Breast epithelium (tissue), 3 donors: ENCODE data around the gene EFEMP1.

Experiments used
- CTCF ChIP-seq, 3 donors: fragments of 450-650 bp; IDR thresholded peaks; one replicate each; pipeline ENCODE4 v1.5.1; 2016 to 2017; ENCODE audit warnings: antibody characterized with exemption in 3 of 3, mild to moderate bottlenecking in 3 of 3, moderate library complexity in 3 of 3
- POLR2A ChIP-seq: fragments of 450-650 bp; IDR thresholded peaks from one replicate; pipeline ENCODE4 v1.6.1; 2016; ENCODE audit warnings: antibody characterized with exemption, mild to moderate bottlenecking, moderate library complexity
- POLR2AphosphoS5 ChIP-seq, 3 donors: sonication (generic); formaldehyde crosslinking; IDR thresholded peaks; one replicate each; pipeline ENCODE4 v1.6.1; 2017; ENCODE audit warnings: antibody characterized with exemption in 3 of 3

- TF ChIP-seq CTCF (IDR thresholded peaks at IDR 0.05) = no peak
- TF ChIP-seq POLR2AphosphoS5 (IDR thresholded peaks at IDR 0.05) = no peak
- TF ChIP-seq POLR2A = no peak
These were observed 28.8 kb upstream of the EFEMP1 start for GRCh38 chr2:55952415-55952814.
